HEK293T (cell line): ENCODE results near the gene MLH1.

Experiments used
- ARNT ChIP-seq: fragments of 450-650 bp; IDR thresholded peaks from 2 replicates; pipeline ENCODE4 v1.6.1; 2017; ENCODE audit warnings: mild to moderate bottlenecking
- BHLHE40 ChIP-seq: fragments of 450-650 bp; IDR thresholded peaks from 2 replicates; pipeline ENCODE4 v1.6.1; 2016; ENCODE audit warnings: mild to moderate bottlenecking, moderate library complexity, borderline replicate concordance
- CTBP1 ChIP-seq: fragments of 450-650 bp; IDR thresholded peaks from 2 replicates; pipeline ENCODE4 v1.6.1; 2016; ENCODE audit warnings: borderline replicate concordance
- FOXA1 ChIP-seq: fragments of 450-650 bp; IDR thresholded peaks from 2 replicates; pipeline ENCODE4 v1.6.1; 2016; ENCODE audit warnings: mild to moderate bottlenecking
- FOXM1 ChIP-seq: fragments of 450-650 bp; IDR thresholded peaks from 2 replicates; pipeline ENCODE4 v1.6.1; 2017; ENCODE audit warnings: mild to moderate bottlenecking, borderline replicate concordance
- L3MBTL2 ChIP-seq: fragments of 450-650 bp; conservative IDR thresholded peaks from 2 replicates; pipeline ENCODE4 v1.6.1; 2016; ENCODE audit warnings: mild to moderate bottlenecking
- NFRKB ChIP-seq: fragments of 450-650 bp; IDR thresholded peaks from 2 replicates; pipeline ENCODE4 v1.6.1; 2016; ENCODE audit warnings: mild to moderate bottlenecking, moderate library complexity
- SP1 ChIP-seq: fragments of 450-650 bp; IDR thresholded peaks from 2 replicates; pipeline ENCODE4 v1.6.1; 2017

DNA sequence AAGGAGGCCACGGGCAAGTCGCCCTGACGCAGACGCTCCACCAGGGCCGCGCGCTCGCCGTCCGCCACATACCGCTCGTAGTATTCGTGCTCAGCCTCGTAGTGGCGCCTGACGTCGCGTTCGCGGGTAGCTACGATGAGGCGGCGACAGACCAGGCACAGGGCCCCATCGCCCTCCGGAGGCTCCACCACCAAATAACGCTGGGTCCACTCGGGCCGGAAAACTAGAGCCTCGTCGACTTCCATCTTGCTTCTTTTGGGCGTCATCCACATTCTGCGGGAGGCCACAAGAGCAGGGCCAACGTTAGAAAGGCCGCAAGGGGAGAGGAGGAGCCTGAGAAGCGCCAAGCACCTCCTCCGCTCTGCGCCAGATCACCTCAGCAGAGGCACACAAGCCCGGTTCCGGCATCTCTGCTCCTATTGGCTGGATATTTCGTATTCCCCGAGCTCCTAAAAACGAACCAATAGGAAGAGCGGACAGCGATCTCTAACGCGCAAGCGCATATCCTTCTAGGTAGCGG lies 452 bp upstream of the MLH1 start, which contains the start of gene EPM2AIP1:
- TF ChIP-seq NFRKB (no peak), FOXA1 (no peak), CTBP1 (no peak), ARNT (no peak), SP1 (no peak), L3MBTL2 (no peak), BHLHE40 (no peak), FOXM1 (no peak)
